GM21528 (cell line): ENCODE measurements around the gene LRRC7.
"Not testable (repeated sequence)": the region's sequence is repeated elsewhere in the genome, so short reads cannot be mapped to it uniquely, and the experiment has no call there.

Source experiments
- ATAC-seq: cut with Tn5 transposase; IDR thresholded peaks from one replicate; pipeline ENCODE4 v1.9.1; 2021; ENCODE audit warnings: mild to moderate bottlenecking, moderate library complexity; ENCODE audit not compliant: unreplicated experiment, low FRiP score

Gene LRRC7

GRCh38 chr1:69688193-69688592 is 120.5 kb downstream of the LRRC7 start:
- ATAC-seq, result no peak

DNA sequence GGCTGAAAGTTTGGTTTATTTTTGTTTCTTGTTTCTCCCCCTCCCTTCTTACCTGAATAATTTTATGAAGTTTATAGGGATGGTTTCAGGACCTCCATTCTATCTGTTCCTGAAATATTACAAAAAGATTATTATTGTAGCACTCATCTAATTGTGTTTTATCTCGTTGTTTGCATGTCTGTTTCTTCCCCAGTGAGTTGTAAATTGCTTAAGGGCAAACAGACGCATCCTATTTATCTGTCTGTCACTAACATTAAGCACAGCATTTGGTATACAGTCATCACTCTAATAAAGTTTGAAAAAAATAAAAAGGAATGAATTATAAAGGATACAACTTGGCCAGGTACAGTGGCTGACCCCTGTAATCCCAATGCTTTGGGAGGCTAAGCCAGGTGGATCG is 123.5 kb downstream of the LRRC7 start:
- ATAC-seq, result no peak

GRCh38 chr1:69693921-69694675 is 126.4 kb downstream of the LRRC7 start:
- no peak for ATAC-seq

DNA sequence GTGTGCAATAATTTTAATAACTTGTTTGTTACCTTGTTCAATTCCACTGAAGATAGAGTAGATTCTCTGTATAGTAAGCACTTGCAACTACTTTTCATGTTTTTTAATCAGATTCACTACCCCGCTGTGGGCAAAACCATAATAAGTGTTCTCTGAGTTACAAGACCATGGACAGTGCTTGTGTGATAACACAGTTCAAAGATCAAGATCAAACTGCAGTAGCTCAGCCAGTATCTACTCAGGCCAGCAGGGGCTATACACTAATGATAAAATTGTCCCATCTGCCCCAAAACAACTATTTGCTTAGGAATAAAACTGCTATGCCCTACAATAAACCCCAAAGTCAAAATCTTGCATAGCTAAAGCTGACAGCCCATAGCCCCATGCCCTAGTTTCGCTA is 129.6 kb downstream of the LRRC7 start:
- ATAC-seq, result no peak

DNA sequence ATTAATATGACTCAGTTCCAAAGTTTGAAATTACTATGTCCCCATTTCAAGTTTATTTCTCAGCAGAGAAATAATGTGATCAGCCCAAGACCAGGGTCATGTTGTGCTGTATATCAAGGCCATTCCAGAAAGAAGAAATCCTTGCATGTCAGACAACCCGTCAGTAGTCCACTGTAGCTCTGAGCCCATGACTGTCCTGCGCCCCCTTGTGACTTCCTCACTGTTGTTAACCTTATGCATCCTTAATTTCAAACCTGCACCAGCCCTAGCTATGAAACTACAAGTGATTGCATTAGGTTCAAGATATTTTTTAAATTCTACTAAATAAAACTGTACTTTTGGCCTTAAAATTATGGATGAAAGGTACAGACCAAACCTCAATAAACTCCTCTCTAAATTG is 133.0 kb downstream of the LRRC7 start:
- no peak for ATAC-seq

DNA sequence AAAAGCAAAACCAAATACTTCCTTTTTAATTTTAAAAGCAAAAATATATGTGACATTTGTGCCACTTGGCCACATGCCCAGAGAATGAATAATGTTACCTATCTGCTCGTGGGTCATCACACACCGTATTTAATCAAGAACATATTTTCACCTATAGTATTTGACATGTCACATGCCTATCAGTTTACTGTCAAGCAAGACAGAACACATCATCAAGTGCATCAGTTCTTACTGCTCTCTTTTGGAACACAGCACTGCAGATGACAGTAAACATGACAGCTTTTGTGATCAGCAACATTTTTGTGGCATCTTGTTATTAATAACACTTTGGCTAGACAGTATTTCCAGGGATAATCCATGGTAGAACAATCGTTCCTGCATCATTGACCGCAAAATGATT is 134.4 kb downstream of the LRRC7 start:
- no peak for ATAC-seq

- no peak for ATAC-seq
Measured at GRCh38 chr1:69706473-69706872, 138.8 kb downstream of the LRRC7 start.

DNA sequence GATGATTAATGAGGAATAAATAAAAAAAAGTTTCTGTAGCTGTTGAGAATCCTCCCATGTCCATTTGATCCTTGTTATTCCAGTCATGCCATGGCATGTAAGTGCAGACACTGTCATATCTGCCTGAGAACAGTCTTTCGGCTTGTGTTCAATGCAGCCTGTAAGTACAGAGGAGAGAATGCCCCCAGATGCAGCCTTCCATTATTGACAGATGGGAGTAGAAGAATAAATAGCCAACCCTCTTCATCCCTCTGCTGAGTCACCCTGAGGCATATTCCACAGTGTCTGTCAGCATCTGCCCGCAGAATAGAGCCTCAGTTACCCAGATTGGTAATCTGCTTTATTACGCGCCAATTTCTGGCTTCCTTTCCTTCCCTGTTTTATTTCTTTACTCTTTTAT is 139.4 kb downstream of the LRRC7 start:
- no peak for ATAC-seq

DNA sequence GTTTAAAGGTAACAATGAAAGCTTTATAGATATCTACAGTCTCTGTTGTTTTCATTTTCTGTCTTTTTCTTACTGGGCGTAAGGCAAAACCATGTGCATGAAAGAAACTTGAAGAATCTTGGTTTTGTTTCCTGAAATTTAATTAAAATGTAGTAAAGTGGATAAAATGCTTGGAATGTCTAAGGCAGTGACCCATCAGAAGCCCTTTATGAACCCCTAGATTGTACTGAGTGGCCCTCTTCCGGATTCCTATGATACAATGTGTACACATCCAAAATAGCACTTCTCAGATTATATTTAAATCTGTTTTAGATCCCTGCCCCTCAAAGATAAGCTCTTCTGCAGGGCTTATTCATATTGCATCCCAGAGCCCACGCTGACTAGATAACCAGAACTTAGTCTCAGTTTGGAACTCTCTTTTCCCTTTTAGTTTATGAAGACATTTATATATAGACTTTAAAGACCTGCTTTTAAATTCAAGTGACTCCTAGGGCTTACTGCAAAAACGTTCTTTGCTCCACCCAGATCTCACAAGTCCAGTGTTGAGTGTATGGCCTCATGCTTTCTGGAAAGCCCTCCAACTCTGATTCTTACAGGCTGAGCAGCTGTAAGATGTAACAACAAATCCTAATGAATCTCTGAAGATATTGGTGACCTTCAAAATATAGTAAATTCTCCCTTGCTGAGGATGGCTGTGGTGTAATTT is 142.9 kb downstream of the LRRC7 start:
- no peak for ATAC-seq

GRCh38 chr1:69711190-69711930 is 143.6 kb downstream of the LRRC7 start:
- no peak for ATAC-seq

DNA sequence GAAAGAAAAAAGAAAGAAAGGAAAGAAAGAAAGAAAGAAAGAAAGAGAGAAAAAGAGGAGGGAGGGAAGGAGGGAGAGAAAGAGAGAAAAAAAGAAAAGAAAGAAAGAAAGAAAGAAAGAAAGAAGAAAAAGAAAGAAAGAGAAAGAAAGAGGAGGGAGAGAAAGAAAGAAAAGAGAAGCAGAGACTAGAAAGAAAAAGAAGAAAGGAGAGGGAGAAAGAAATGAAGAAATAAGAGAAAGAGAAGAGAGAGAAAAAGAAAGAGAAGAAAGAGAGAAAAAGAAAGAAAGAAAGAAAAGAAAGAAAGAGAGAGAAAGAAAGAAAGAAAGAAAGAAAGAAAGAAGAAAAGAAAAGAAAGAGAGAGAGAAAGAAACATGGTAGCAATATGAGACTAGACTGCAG is 150.1 kb downstream of the LRRC7 start:
- not testable (repeated sequence) for ATAC-seq

DNA sequence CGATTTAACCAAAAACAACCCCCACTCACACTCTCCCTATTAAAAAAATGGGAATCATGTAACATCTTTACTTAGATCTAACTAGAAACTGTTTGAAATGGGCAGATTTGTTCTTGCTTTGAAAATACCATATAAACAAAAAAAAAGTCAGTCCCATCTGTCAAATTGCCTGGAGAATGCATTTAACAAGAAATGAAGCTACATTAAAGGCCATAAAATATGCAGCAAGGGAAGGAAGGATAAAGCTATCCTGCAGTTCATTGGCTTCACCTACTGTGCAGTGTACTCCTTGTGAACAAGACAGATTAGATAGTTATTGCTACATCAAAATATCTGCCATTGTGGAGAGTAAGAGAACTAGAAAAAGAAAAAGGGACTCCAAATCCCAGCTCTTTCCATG is 160.5 kb downstream of the LRRC7 start:
- no peak for ATAC-seq

GRCh38 chr1:69733061-69733460 is 165.3 kb downstream of the LRRC7 start:
- ATAC-seq, result no peak

DNA sequence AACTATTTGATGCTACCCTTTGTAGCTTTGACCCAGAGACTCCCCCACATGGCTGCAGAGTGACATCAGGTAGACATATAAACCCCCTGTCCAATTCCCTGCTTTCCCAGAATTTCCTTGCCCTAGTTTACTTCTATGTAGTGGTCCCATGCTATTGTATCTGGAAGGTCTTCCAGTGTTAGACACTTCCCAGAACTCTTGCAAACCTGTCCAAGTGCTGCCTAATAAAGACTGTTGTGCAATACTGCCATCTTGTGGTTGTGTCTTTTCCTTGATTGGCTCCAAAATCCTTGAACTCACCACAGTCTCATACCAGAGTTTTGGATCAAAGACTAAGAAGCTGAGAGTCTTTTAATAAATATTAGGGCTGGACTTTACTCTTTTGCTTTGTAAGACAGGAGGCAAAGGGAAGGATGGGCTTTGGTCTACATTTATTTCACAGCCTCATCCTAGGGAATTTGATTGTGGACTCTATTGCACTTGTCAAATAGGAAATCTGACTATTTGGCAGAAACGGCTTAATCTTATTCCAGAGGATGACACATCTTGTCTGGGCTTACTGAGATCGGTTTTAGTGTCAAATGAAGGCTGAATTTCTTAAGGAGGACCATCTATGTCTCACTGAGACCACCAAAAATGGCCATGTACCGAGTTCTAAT is 169.9 kb downstream of the LRRC7 start:
- ATAC-seq, result peak; percentile 76

DNA sequence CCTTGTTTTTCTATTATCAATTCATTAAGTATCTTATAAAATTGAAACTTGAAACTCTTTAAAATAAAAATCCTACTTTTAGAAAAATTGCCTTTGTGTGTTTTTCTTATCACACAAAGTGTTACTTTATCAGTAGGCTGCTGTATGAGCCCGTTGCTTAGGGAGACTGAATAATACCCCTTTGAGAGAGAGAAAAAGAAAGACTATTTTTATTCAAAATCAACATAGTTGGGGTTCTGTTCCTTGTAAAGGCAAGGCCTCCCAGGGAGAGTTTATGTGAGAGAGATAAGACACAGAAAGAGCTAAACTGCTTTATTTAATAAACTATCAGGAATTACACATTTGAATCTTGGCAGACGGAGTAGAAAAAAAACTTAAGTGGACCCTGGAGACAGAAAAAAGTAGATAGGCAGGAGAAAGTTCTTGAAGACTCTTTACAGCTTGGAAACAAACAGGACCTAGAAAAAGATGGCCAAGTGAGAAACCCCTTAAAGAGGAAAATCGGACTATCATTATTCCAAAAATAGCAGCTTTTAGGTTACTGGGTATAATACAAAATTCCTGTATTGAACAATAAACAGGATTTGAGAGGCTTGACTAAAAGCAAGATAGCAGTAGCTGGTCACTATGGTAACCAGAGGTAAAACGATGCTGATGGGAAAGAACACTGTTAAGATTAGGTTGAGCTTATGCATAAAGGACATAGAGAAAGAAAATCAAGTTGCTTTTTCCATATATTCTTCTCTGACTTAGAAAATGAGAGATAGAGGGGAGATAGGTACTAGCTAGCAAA is 170.9 kb downstream of the LRRC7 start:
- no peak for ATAC-seq

GRCh38 chr1:69739251-69739605 is 171.5 kb downstream of the LRRC7 start:
- ATAC-seq, result no peak

GRCh38 chr1:69743146-69743545 is 175.4 kb downstream of the LRRC7 start:
- ATAC-seq, result no peak

GRCh38 chr1:69744381-69744780 is 176.7 kb downstream of the LRRC7 start:
- no peak for ATAC-seq

GRCh38 chr1:69747207-69747606 is 179.5 kb downstream of the LRRC7 start:
- no peak for ATAC-seq

DNA sequence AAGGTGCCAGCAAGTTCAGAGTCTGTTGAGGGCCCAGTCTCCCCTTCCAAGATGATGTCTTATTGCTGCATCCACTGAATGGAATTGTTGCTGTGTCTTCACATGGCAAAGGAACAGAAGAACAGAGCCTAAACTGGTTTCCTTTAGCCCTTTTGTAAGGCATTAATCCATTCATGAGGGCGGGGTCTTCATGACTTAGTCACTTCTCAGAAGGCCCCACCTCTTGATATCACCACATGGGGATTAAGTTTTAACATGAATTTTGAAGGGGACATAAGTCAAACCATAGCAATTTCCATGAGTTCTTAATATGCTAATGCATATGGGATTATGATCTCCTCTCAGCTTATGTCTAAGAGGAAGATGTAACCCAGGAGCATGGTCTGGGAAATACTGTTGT is 182.9 kb downstream of the LRRC7 start:
- no peak for ATAC-seq
